NT2/D1 (cell line): Measurements from ENCODE around the gene RBMX.

Experiments
- DNase-seq: peaks from one replicate; pipeline ENCODE4 v3.0.0-alpha.2; 2011; ENCODE audit warnings: low read depth, low spot score
- H3K27me3 ChIP-seq: 2 replicates; pipeline ENCODE4 v1.6.0; 2011; ENCODE audit warnings: mild to moderate bottlenecking; ENCODE audit not compliant: insufficient read length, insufficient read depth
- H3K36me3 ChIP-seq: 2 replicates; pipeline ENCODE4 v1.6.1; 2011; ENCODE audit warnings: mild to moderate bottlenecking, low read length, mixed read lengths; ENCODE audit not compliant: insufficient read depth, insufficient read length
- H3K4me1 ChIP-seq: 2 replicates; pipeline ENCODE4 v1.5.1; 2011; ENCODE audit not compliant: insufficient read depth, insufficient read length
- H3K4me3 ChIP-seq: 2 replicates; pipeline ENCODE4 v1.5.1; 2011; ENCODE audit warnings: low read depth; ENCODE audit not compliant: insufficient read length
- H3K9ac ChIP-seq: 2 replicates; pipeline ENCODE4 v1.6.0; 2011; ENCODE audit warnings: low read depth; ENCODE audit not compliant: insufficient read length
- H3K9me3 ChIP-seq: 2 replicates; pipeline ENCODE4 v1.5.1; 2011; ENCODE audit warnings: mild to moderate bottlenecking, low read length; ENCODE audit not compliant: insufficient read depth
- SUZ12 ChIP-seq: IDR thresholded peaks from 2 replicates; pipeline ENCODE4 v1.6.1; 2011; ENCODE audit not compliant: insufficient read length, insufficient read depth; ENCODE audit errors: extremely low read depth
- YY1 ChIP-seq: IDR thresholded peaks from 2 replicates; pipeline ENCODE4 v1.6.1; 2011; ENCODE audit not compliant: insufficient read length, insufficient read depth
- ZNF274 ChIP-seq: IDR thresholded peaks from 2 replicates; pipeline ENCODE4 v1.6.1; 2011; ENCODE audit warnings: mild to moderate bottlenecking, low read depth, low read length

The RBMX gene

DNA sequence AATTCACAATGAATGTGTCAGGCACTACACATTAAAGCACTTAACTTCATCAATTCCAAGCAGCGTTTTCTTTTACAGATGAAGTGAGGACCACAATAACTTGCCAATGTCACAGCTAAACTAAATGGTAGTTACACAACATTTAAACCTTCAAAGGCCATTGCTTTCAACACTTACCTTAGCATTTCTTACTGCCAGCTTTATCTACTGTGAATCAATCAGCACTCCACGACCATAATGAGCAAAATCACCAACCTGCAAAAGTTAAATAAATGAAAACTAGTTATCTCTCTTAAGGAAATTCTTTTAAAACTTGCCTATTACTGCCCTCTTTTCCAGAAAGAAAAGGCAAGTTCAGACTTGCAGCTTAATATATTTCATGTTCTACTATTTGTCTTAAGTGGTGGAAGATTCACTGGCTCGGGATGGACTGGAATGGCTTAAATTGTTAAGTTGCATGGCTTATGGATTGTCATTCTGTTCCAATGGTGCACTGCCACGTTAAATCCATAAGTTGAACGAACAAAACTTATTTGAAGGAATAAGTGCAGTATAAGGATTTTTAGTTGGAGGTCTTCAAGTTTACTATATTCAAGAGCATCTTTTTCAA is 8.3 kb downstream of the RBMX start:
- no peak for DNase-seq
- Histone ChIP-seq H3K9me3 (no peaks in the 10 kb centered on the region), H3K27me3 (no peaks in the 10 kb centered on the region), H3K9ac (no peak overlapping the region), H3K4me3 (no peak overlapping the region), H3K4me1 (no peaks in the 10 kb centered on the region), H3K36me3 (peaks cover 29% of the 10 kb centered on the region)
- TF ChIP-seq SUZ12, result no peak
- no peak for TF ChIP-seq YY1
- TF ChIP-seq ZNF274, result no peak

DNA sequence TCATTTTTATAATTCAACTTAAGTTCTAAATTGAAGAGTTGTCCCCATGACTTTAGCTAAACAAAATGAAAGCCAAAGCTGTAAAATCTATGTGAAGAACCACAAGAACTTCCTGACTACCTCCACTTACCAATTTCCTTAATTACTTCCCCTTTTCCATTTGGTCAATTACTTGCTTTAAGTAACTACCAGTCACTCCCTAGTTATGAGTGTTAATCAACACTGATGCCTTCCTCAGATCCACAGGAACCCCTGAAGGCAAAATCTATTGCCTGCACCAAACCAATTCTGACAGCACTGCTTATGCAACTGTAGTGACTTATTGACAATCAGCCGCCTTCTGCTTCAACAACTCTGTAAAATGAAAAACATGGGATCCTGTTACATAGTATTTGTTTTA is 10.5 kb downstream of the RBMX start:
- H3K4me1 ChIP-seq, result no peaks in the 10 kb centered on the region
- peaks cover 20% of the 10 kb centered on the region for H3K36me3 ChIP-seq
- H3K9ac ChIP-seq, result no peak overlapping the region
- no peak for DNase-seq
- H3K9me3 ChIP-seq, result no peaks in the 10 kb centered on the region
- H3K4me3 ChIP-seq, result no peak overlapping the region
- TF ChIP-seq ZNF274, result no peak
- no peak for TF ChIP-seq YY1
- no peak for TF ChIP-seq SUZ12
- H3K27me3 ChIP-seq, result no peaks in the 10 kb centered on the region

DNA sequence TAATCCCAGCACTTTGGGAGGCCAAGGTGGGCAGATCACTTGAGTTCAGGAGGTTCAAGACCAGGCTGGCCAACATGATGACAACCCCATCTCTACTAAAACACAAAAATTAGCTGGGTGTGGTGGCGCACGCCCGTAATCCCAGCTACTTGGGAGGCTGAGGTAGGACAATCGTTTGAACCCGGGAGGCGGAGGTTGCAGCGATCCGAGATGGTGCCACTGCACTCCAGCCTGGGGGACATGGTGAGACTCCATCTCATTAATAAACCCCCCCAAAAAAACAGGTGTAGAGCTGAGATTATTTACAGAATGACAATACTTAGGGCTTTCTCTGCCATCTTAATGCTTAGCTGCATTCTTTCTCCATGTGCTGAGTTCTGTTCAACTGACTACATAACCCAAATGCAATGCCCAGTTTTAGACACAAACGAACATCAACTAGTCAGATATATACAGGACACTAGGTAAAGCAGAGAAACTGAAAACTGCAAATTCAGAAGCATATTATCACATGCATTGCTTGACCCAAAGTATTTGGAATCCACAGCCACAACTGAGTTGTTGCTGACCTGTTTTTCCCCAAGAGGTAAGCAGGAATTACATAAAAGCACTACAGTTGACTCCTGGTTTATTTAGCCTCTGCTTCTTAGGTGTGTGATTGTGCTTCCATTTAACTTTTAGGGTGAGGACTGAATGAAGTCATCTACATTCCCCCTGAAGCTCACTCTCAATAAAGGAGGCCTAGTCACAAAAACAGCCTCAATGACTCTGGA is 12.1 kb downstream of the RBMX start:
- no peak for DNase-seq
- TF ChIP-seq SUZ12, result no peak
- TF ChIP-seq ZNF274, result no peak
- TF ChIP-seq YY1, result no peak
- H3K4me1 ChIP-seq, result no peaks in the 10 kb centered on the region
- no peak overlapping the region for H3K4me3 ChIP-seq
- no peaks in the 10 kb centered on the region for H3K9me3 ChIP-seq
- peaks cover 20% of the 10 kb centered on the region for H3K36me3 ChIP-seq
- no peaks in the 10 kb centered on the region for H3K27me3 ChIP-seq
- H3K9ac ChIP-seq, result no peak overlapping the region

DNA sequence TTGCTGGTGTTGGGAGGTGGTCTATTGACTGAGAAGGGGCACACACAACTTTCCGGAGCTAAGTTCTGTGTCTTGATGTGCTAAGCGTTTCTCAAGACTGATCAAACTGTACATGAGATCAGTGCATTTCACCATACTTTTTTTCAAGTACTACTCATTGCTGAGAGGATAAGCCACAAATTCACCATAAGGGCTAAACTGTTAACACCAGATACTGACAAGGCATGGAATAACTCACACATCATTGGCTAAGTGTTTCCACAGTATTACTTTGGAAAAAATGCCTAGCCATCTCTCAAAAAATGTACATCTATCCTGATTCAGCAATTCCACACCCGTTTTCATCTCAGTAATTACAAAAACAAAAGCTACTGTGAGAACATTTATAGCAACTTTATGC is 13.0 kb downstream of the RBMX start:
- Histone ChIP-seq H3K36me3 (peaks cover 17% of the 10 kb centered on the region), H3K9ac (no peak overlapping the region), H3K4me3 (no peak overlapping the region), H3K27me3 (no peaks in the 10 kb centered on the region), H3K9me3 (no peaks in the 10 kb centered on the region), H3K4me1 (no peaks in the 10 kb centered on the region)
- TF ChIP-seq YY1 (no peak), SUZ12 (no peak), ZNF274 (no peak)
- DNase-seq, result no peak

DNA sequence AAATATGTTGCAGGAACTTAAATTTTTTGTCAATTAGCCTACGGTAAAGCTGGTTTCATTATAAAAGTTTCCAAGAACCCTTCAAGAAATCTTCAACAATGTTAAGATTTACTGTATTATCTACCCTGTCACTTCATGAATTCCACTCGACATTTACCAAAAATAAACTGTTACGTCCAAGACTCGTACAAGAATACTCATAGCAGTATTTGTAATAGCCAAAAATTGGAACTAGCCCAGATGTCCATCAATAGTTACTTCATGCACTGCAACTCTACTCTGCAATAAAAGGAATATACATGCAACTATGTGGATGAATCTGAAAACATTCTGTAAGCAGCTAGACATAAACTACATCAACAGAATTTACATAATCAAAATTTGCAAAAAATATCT is 13.4 kb downstream of the RBMX start:
- Histone ChIP-seq H3K9ac (no peak overlapping the region), H3K36me3 (peaks cover 15% of the 10 kb centered on the region), H3K4me1 (no peaks in the 10 kb centered on the region), H3K4me3 (no peak overlapping the region), H3K27me3 (no peaks in the 10 kb centered on the region), H3K9me3 (no peaks in the 10 kb centered on the region)
- TF ChIP-seq SUZ12 (no peak), YY1 (no peak), ZNF274 (no peak)
- no peak for DNase-seq

DNA sequence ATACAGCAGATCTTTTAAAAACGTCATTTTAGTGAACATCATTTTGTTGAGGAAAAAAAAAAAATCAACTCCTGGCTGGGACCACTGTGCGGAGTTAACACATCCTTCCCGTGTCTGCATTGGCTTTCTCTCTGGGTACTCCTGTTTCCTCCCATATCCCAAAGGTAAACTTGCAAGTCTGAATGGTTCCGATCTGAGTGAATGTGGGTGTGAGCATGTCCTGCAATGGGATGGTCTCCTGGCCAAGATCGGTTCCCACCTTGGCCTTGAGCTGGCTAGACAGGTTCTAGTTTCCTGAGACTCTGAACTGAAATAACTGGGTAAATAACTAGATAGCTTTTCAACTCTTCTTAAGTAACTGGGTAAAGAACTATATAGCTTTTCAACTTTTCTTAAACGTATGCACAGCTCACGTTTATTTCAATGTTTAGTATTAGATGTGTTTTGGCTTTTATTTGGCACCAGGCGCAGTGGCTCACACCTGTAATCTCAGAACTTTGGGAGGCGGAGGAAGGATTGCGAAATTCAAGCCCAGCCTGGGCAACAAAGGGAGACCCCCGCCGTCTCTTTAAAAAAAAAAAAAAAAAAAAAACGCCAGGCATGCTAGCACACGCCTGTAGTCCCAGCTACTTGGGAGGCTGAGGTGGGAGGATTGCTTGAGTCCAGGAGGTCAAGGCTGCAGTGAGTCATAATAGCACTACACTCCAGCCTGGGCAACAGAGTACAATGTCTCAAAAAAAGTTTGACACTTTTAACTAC is 14.0 kb downstream of the RBMX start:
- no peak overlapping the region for H3K9ac ChIP-seq
- no peaks in the 10 kb centered on the region for H3K27me3 ChIP-seq
- H3K36me3 ChIP-seq, result peaks cover 17% of the 10 kb centered on the region

More for the DNA sequence above, 14.0 kb downstream of the RBMX start:
- DNase-seq, result no peak
- no peaks in the 10 kb centered on the region for H3K4me1 ChIP-seq
- no peaks in the 10 kb centered on the region for H3K9me3 ChIP-seq
- no peak overlapping the region for H3K4me3 ChIP-seq
- no peak for TF ChIP-seq ZNF274
- no peak for TF ChIP-seq YY1
- no peak for TF ChIP-seq SUZ12
